ENCODE data around the gene CDH2.

- TF ChIP-seq CTCF (IDR thresholded peaks at IDR 0.05) (no peak), POLR2A (IDR thresholded peaks at IDR 0.05) (no peak)
These were observed 307 bp downstream of the CDH2 start for GRCh38 chr18:28176698-28176947.

Measured in prostate gland (tissue), 2 donors.